ENCODE measurements around the gene PDIA3. TPM values are rescaled to one million over a fixed set of nuclear protein-coding genes. Genes with fewer than 3 reads are reported as not detected.

The PDIA3 gene
- total RNA-seq, 1 donor from 2014 or later: 166 TPM

DNA sequence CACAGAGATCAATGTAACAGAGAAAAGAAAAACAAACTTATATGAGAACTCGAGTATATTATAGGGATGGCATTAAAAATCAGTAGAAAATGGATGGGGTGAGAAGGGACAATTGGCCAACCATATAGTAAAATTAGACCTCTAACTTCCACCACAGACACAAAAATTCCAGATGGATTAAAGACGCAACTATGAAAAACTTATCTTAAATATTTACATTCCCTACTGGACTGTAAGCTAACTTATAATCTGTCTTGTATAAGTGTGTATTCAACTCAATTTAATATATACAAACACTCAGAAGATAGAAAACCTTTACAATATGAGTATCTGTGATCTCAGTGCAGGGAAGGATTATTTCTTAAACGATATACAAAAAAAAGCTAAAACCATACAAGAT, 75.3 kb downstream of the PDIA3 start:
- DNase-seq (ENCODE audit: low read depth, low spot score): no peak

Other genes starting within 250 kb of the PDIA3 start
- 1.4 and 1.6 TPM in 2 replicates for gene MAP1A, start 228.8 kb upstream of the PDIA3 start, total RNA-seq
- 13.8 and 35.5 TPM in 2 replicates for gene PPIP5K1, start 156.2 kb upstream of the PDIA3 start, total RNA-seq
- not detected in 2 replicates for gene CKMT1B, start 152.4 kb upstream of the PDIA3 start, total RNA-seq
- gene STRC, start 127.6 kb upstream of the PDIA3 start, total RNA-seq: under 0.01 TPM in 2 replicates
- 0.33 and 1.0 TPM in 2 replicates for gene CATSPER2, start 97.6 kb upstream of the PDIA3 start, total RNA-seq
- gene CKMT1A, start 52.6 kb upstream of the PDIA3 start, total RNA-seq: not detected in 2 replicates
- 2.0 and 2.8 TPM in 2 replicates for gene ELL3, start 30.5 kb downstream of the PDIA3 start, total RNA-seq
- gene SERF2, start 45.9 kb downstream of the PDIA3 start, total RNA-seq: 243 and 369 TPM in 2 replicates
- gene SERINC4, start 53.8 kb downstream of the PDIA3 start, total RNA-seq: not detected in 2 replicates
- gene HYPK, start 54.2 kb downstream of the PDIA3 start, total RNA-seq: 7.6 and 10.3 TPM in 2 replicates
- 24.2 and 38.4 TPM in 2 replicates for gene MFAP1, start 78.3 kb downstream of the PDIA3 start, total RNA-seq
- gene WDR76, start 80.6 kb downstream of the PDIA3 start, total RNA-seq: 18.1 and 22.8 TPM in 2 replicates

All from pulmonary artery endothelial cell (primary cell).